GM19463 (cell line): Measurements from ENCODE around the gene HLCS.

ENCODE experiments used
- ATAC-seq: cut with Tn5 transposase; IDR thresholded peaks from one replicate; pipeline ENCODE4 v1.9.1; 2021; ENCODE audit warnings: mild to moderate bottlenecking, moderate library complexity; ENCODE audit not compliant: unreplicated experiment

Gene HLCS

GRCh38 chr21:36852864-36853263, 113.6 kb downstream of the HLCS start:
- ATAC-seq = no peak

GRCh38 chr21:36852293-36852692, 114.2 kb downstream of the HLCS start:
- ATAC-seq = no peak

- no peak for ATAC-seq
Observed at GRCh38 chr21:36851121-36851520, 115.3 kb downstream of the HLCS start.

GRCh38 chr21:36850372-36850771, 116.1 kb downstream of the HLCS start:
- ATAC-seq = no peak

- ATAC-seq = no peak
Observed at GRCh38 chr21:36849461-36850105, 116.9 kb downstream of the HLCS start.

GRCh38 chr21:36848730-36849274, 117.7 kb downstream of the HLCS start:
- no peak for ATAC-seq

- no peak for ATAC-seq
Observed at GRCh38 chr21:36847189-36847588, 119.3 kb downstream of the HLCS start.

GRCh38 chr21:36846631-36847030, 119.8 kb downstream of the HLCS start:
- no peak for ATAC-seq

- no peak for ATAC-seq
Observed at GRCh38 chr21:36845790-36846189, 120.7 kb downstream of the HLCS start.

- no peak for ATAC-seq
Observed at GRCh38 chr21:36845070-36845469, 121.4 kb downstream of the HLCS start.

GRCh38 chr21:36841866-36842265, 124.6 kb downstream of the HLCS start:
- ATAC-seq = no peak

- no peak for ATAC-seq
Observed at GRCh38 chr21:36839735-36840134, 126.7 kb downstream of the HLCS start.

- ATAC-seq = no peak
Observed at GRCh38 chr21:36839123-36839522, 127.3 kb downstream of the HLCS start.

- ATAC-seq = no peak
Observed at GRCh38 chr21:36835383-36835795, 131.1 kb downstream of the HLCS start.

GRCh38 chr21:36834192-36834591, 132.3 kb downstream of the HLCS start:
- no peak for ATAC-seq

- ATAC-seq = no peak
Observed at GRCh38 chr21:36830100-36830499, 136.4 kb downstream of the HLCS start.

GRCh38 chr21:36828891-36829515, 137.5 kb downstream of the HLCS start:
- no peak for ATAC-seq

GRCh38 chr21:36828208-36828607, 138.3 kb downstream of the HLCS start:
- ATAC-seq = no peak

GRCh38 chr21:36825658-36826057, 140.8 kb downstream of the HLCS start:
- ATAC-seq = no peak

- no peak for ATAC-seq
Observed at GRCh38 chr21:36821032-36821299, 145.5 kb downstream of the HLCS start.

- ATAC-seq = no peak
Observed at GRCh38 chr21:36820176-36821031, 146.1 kb downstream of the HLCS start.
